Activated CD8-positive, alpha-beta T cell treated with anti-CD3 and anti-CD28 coated beads, Interleukin-2, amount 10 ng/mL, durations not matched to agents 7 days and 5 days (primary cell): Measurements from ENCODE around the gene SOHLH2. TPM values are rescaled to one million over a fixed set of nuclear protein-coding genes. Genes with fewer than 3 reads are reported as not detected.

Experiments
- ATAC-seq: fragments of 150-1000 bp; cut with Tn5 transposase; one replicate; pipeline ENCODE4 v1.10.0; 2021; ENCODE audit warnings: moderate library complexity
- CTCF ChIA-PET: fragments of 350-600 bp; sonication (Branson Sonifier 250); formaldehyde crosslinking; loops from one replicate; lab custom pipeline; 2021; ENCODE audit warnings: antibody characterized with exemption; lab: Charles Lee
- POLR2A ChIA-PET: fragments of 350-600 bp; sonication (Branson Sonifier 250); formaldehyde crosslinking; loops from one replicate; lab custom pipeline; 2021; ENCODE audit warnings: antibody characterized with exemption; lab: Charles Lee
- DNase-seq: peaks from one replicate; pipeline ENCODE4 v3.0.0-alpha.2; 2020
- H3K27ac Mint-ChIP-seq: one replicate; pipeline ENCODE4 v1.8.0; 2021; ENCODE audit warnings: mild to moderate bottlenecking, mixed read lengths
- H3K27me3 Mint-ChIP-seq: one replicate; pipeline ENCODE4 v1.8.0; 2021; ENCODE audit warnings: low read depth, mixed read lengths
- H3K36me3 Mint-ChIP-seq: one replicate; pipeline ENCODE4 v1.8.0; 2021; ENCODE audit warnings: low read depth, mixed read lengths
- H3K4me1 Mint-ChIP-seq: one replicate; pipeline ENCODE4 v1.8.0; 2021; ENCODE audit warnings: low read depth, mixed read lengths
- H3K4me3 Mint-ChIP-seq: one replicate; pipeline ENCODE4 v1.8.0; 2021; ENCODE audit warnings: mild to moderate bottlenecking, mixed read lengths
- H3K9me3 Mint-ChIP-seq: one replicate; pipeline ENCODE4 v1.8.0; 2022; ENCODE audit warnings: mixed read lengths; ENCODE audit not compliant: insufficient read depth
- total RNA-seq, 2 experiments: library from RNA; stranded (reverse); gene quantifications; one replicate each; pipeline ENCODE4 v1.2.3, GENCODE V29; 2021

Gene SOHLH2
- total RNA-seq, 2 experiments from 2014 or later: not detected

DNA sequence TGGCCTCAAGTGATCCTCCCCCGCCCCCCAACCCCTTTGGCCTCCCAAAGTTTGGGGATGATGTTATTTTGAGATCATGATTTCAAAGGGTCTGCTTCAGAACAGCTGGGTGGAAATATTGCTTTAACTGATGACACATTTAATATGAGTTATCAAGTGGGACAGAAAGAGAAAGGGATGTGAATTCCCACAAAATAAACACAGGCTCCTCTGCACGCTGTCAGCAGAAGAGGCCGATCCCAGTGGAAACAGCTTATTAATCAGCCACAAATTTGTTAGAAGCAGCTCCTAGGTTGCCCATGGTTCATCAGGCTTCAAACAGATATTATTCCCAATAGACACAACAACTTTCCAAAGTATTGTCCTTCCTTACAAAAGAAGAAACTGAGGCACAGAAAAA is 87.9 kb downstream of the SOHLH2 start:
- Mint-ChIP-seq H3K9me3 (no peaks in the 10 kb centered on the region), H3K27me3 (peaks cover 10% of the 10 kb centered on the region), H3K4me3 (no peak overlapping the region), H3K4me1 (no peaks in the 10 kb centered on the region), H3K27ac (no peak overlapping the region), H3K36me3 (no peaks in the 10 kb centered on the region)
- ATAC-seq: no peak
- DNase-seq: no peak
- ChIA-PET CTCF (no interaction called here), POLR2A (no interaction called here)

DNA sequence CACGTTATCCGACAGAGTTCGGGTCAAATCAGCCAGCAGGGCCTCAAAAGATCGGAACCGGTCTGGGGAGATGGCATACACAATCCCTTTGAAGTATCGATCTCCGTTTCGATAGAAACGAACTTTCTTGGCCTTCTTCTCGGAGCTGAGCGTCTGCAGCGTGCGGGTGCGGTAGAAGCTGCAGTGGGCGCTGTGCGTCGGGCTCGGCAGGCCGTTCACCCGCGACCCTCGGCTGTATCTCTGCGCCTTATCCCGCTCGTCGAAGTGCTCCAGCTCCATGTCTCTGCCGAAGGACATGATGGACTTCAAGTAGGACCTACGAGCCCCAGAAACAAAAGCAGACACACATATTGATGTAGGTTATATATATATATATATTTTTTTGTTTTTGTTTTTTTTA is 88.5 kb downstream of the SOHLH2 start:
- ChIA-PET CTCF (no interaction called here), POLR2A (no interaction called here)
- H3K9me3 Mint-ChIP-seq: no peaks in the 10 kb centered on the region
- H3K27me3 Mint-ChIP-seq: peaks cover 7% of the 10 kb centered on the region
- H3K4me3 Mint-ChIP-seq: no peak overlapping the region
- DNase-seq: no peak
- H3K4me1 Mint-ChIP-seq: no peaks in the 10 kb centered on the region
- ATAC-seq: no peak
- H3K27ac Mint-ChIP-seq: no peak overlapping the region
- H3K36me3 Mint-ChIP-seq: no peaks in the 10 kb centered on the region

GRCh38 chr13:36124236-36124822 is 90.0 kb downstream of the SOHLH2 start:
- POLR2A ChIA-PET: no interaction called here
- Mint-ChIP-seq H3K4me3 (no peak overlapping the region), H3K9me3 (no peaks in the 10 kb centered on the region), H3K27ac (no peak overlapping the region), H3K27me3 (no peaks in the 10 kb centered on the region), H3K4me1 (no peaks in the 10 kb centered on the region), H3K36me3 (no peaks in the 10 kb centered on the region)
- ATAC-seq (no peak), DNase-seq (no peak)
- CTCF ChIA-PET: interaction anchor here (1.0 kb wide), 1 partner anchor 9 kb away, joined by 3 read pairs; no protein-coding TSS in a partner anchor

Other genes with a start within 250 kb of the SOHLH2 start
- gene DCLK1, start 83.2 kb downstream of the SOHLH2 start, total RNA-seq: not detected
- not detected for gene CCDC169, start 83.3 kb upstream of the SOHLH2 start, total RNA-seq
- 10 to 100 TPM; 16.3 to 16.6 TPM for gene SPART, start 131.8 kb upstream of the SOHLH2 start, total RNA-seq
- under 1 TPM; 0.37 to 0.47 TPM for gene CCNA1, start 217.9 kb upstream of the SOHLH2 start, total RNA-seq